Neural progenitor cell (in vitro differentiated cells): ENCODE results near the gene CAMK1D.

Experiments
- CTCF ChIP-seq: fragments of 200-600 bp; sonication (generic); IDR thresholded peaks from 2 replicates; pipeline ENCODE4 v1.5.1; 2017; ENCODE audit warnings: antibody characterized with exemption, mild to moderate bottlenecking
- EZH2phosphoT487 ChIP-seq: fragments of 200-600 bp; sonication (generic); IDR thresholded peaks from 2 replicates; pipeline ENCODE4 v1.6.1; 2017; ENCODE audit warnings: antibody characterized with exemption

GRCh38 chr10:12499076-12499986, 150.0 kb downstream of the CAMK1D start:
- TF ChIP-seq CTCF (no peak), EZH2phosphoT487 (no peak)
